GM20000 (cell line): ENCODE measurements around the gene LRP1.

Experiments used
- DNase-seq: peaks from one replicate; pipeline ENCODE4 v3.0.0; 2012; ENCODE audit warnings: low spot score
- TF ChIP-seq, protein P1 (sequence below): IDR thresholded peaks from 2 replicates; pipeline ENCODE4 v1.5.1; 2012; ENCODE audit warnings: mild to moderate bottlenecking, control low read depth; ENCODE audit errors: extremely low read depth, missing control alignments

Gene LRP1

DNA sequence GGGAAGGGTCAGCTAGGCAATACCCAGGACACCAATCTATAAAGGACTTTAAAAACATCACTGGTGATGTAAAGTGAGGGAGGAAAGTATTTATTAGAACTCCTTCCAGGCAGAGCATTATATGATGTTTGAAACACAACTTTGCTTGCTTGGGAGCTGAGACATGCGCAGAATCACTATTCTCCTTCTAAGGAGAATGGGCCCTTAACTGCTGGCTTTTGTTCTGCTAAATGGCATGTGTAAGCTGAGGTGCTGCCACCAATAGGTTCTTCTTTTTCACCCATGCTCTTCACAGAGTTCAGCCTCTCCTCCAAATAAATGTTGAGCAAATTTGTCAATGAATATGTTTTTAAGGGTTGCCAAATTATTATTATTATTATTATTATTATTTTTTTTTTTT, 118.8 kb downstream of the LRP1 start:
- no peak for DNase-seq
- TF ChIP-seq, protein P1, sequence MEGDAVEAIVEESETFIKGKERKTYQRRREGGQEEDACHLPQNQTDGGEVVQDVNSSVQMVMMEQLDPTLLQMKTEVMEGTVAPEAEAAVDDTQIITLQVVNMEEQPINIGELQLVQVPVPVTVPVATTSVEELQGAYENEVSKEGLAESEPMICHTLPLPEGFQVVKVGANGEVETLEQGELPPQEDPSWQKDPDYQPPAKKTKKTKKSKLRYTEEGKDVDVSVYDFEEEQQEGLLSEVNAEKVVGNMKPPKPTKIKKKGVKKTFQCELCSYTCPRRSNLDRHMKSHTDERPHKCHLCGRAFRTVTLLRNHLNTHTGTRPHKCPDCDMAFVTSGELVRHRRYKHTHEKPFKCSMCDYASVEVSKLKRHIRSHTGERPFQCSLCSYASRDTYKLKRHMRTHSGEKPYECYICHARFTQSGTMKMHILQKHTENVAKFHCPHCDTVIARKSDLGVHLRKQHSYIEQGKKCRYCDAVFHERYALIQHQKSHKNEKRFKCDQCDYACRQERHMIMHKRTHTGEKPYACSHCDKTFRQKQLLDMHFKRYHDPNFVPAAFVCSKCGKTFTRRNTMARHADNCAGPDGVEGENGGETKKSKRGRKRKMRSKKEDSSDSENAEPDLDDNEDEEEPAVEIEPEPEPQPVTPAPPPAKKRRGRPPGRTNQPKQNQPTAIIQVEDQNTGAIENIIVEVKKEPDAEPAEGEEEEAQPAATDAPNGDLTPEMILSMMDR, result no peak

DNA sequence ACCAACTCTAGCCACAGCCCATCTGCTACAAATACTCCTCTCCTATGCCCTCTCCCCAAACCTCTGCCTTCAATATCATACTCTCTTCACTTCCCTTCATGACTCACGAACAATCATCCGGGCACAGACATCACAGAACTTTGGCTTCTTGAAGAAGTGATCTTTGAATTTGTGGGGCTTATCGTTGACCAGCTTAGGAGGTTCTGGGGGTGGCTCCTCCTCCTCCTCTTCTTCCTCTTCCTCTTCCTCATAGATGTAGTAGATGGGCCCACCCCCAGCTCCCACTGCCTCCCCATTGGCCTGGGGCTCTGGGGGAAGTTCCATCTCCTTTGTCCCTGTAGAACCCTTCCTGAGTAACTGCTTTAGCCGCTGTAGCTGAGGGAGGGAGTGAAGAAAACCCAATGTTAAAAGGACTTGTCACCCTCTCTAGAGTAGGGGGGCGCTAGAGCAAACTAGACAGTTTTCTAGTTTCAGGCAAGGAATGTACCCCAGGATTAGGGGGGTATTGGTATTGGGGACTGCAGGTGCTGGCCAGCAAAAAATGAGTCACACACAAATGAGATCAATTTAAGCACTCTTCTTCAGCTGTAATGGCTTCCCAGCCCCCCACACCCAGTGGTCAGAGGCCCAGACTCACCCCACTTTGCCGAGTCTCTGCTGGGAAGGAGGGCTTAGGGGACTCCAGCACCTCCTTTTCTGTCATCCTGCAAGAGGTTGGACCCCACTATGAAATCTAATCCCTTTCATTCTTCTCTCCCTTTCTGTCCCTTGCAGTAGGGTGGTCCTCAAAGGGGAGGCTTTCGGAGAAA, 120.9 kb downstream of the LRP1 start:
- DNase-seq, result peak; percentile 54
- TF ChIP-seq, protein P1, result no peak

- DNase-seq, result no peak
- TF ChIP-seq, protein P1, result no peak
Measured at GRCh38 chr12:57250541-57250940, 122.3 kb downstream of the LRP1 start.

- DNase-seq, result no peak
- TF ChIP-seq, protein P1, result no peak
Measured at GRCh38 chr12:57250956-57251355, 122.7 kb downstream of the LRP1 start, which contains the start of gene STAC3. STAC3 (minus strand) TSS chr12:57251187; CDS start chr12:57249636, 1,551 bp downstream.

DNA sequence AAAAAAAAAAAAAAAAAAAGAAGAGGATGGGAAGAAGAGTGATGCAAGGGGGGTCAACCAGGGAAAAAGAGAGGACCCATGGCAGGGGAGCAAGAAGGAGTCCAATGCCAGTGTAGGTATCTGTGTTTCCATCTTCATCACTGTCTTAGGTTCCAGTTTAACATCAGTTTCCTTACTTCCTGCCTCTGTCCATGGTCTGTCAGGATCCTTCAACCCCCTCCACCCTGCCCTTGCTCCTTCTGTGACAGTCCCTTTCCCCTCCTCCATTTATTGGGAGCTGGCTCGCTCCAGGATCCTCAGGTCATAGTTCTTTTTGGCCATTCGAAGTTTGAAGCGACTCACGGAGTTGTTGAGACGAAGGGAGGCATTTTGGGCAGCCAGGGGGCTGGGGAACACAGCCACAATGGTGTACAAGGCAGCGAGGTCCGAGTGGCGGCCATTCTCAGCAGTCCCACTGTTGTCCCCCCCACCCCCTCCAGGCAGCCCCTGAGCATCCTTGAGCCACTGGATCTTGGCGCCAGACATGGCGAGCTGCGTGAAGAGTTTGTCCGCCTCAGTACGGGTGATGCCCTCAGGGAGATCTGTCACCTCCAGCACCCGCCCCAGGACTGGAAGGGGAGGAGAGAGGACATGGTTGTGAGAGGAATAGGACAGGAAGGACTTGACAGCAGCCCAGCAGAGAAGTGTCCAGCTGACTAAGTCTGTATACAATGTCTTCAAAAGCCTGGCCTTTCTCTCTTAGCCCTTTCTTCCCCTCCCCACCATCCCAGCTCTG, 126.4 kb downstream of the LRP1 start:
- DNase-seq, result no peak

GRCh38 chr12:57255916-57256315, 127.6 kb downstream of the LRP1 start:
- TF ChIP-seq, protein P1, result no peak
- DNase-seq, result no peak

More for the DNA sequence above, 126.4 kb downstream of the LRP1 start:
- TF ChIP-seq, protein P1, result no peak
